Heart left ventricle (tissue), 13 donors: ENCODE results near the gene ANXA3.

Experiments used
- POLR2A ChIP-seq, 2 donors: fragments of 450-650 bp; IDR thresholded peaks; one replicate each; pipeline ENCODE4 v1.6.1; 2017; ENCODE audit warnings: antibody characterized with exemption in 2 of 2, mild to moderate bottlenecking in 2 of 2, moderate library complexity in 2 of 2
- TF ChIP-seq, protein P1 (sequence below), 12 donors: fragments of 200-600 bp; sonication (generic) in 4 of 12; IDR thresholded peaks; one replicate each; pipeline versions ENCODE4 v1.5.0 to v1.8.0; 2018 to 2022; ENCODE audit warnings: antibody characterized with exemption in 12 of 12, mild to moderate bottlenecking in 5 of 12
- donor health status: ischemic (EF 13 %, LVEDD 7.1; RV severe dilation, severe dysfunction).
- donor health status: DM: no; HTN: yes; CAD: no.
- donor health status: DM: no; HTN: no; CAD: no.
- donor health status: ischemic (EF 25% LVEDD 6.9; RV normal size, moderate dysfunction).
- donor health status: ischemic (EF 25% LVEDD 5.7; RV mildly dilated, moderate dysfunction).
- donor health status: ischemic (EF 35%, LVEDD 5.7; RV mildly dilated, moderate dysfunction).
- donor health status: nonischemic (EF 11% LVEDD 7.7; RV severe dilation, severe dysfunction).
- donor health status: DM: yes; HTN: yes; CAD: no.
- donor health status: PGD.
- donor health status: ischemic (EF 29% LVEDD 5.4; RV normal size, mild dysfunction).
- donor health status: nonischemic (EF 23%, LVEDD 6.1; RV moderate dilation, normal function).

DNA sequence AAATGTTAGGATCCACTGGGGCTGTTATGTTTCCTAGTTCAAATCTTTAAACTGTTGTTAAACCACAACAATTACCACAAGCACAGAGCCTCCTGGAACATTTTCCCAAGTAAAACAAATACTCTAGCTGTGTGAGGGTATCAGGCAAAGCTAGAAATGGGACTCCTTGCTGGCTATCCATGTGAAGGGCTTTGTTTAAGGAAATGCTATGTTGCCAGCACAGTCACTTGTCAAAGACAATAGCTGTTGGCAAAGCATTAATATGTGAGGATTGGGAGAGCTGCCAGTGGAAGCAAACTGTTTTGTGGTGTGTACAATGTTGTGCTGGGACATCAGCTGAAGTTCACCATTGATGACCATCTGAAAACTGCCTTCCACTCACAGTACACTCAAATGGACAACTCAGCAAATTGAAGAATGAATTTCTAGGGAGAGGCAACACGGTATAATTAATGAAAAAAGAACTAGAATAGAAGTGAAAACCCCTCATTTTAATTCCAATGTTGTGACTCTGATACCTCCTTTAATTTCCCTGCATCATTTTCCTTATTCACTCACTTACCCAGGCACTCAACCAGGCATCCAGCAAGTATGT lies 100.8 kb downstream of the ANXA3 start:
- TF ChIP-seq, protein P1, sequence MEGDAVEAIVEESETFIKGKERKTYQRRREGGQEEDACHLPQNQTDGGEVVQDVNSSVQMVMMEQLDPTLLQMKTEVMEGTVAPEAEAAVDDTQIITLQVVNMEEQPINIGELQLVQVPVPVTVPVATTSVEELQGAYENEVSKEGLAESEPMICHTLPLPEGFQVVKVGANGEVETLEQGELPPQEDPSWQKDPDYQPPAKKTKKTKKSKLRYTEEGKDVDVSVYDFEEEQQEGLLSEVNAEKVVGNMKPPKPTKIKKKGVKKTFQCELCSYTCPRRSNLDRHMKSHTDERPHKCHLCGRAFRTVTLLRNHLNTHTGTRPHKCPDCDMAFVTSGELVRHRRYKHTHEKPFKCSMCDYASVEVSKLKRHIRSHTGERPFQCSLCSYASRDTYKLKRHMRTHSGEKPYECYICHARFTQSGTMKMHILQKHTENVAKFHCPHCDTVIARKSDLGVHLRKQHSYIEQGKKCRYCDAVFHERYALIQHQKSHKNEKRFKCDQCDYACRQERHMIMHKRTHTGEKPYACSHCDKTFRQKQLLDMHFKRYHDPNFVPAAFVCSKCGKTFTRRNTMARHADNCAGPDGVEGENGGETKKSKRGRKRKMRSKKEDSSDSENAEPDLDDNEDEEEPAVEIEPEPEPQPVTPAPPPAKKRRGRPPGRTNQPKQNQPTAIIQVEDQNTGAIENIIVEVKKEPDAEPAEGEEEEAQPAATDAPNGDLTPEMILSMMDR (IDR thresholded peaks at IDR 0.05) = no peak
- TF ChIP-seq POLR2A (IDR thresholded peaks at IDR 0.05) = no peak
